Embryonic facial prominence (tissue), 1 donor: ENCODE measurements around the gene RPP40.
"Not testable (repeated sequence)": the region's sequence is repeated elsewhere in the genome, so short reads cannot be mapped to it uniquely, and the experiment has no call there.

ENCODE experiments used
- DNase-seq: peaks from one replicate; pipeline ENCODE4 v3.0.0-alpha.2; 2016; ENCODE audit errors: extremely low spot score

The RPP40 gene

DNA sequence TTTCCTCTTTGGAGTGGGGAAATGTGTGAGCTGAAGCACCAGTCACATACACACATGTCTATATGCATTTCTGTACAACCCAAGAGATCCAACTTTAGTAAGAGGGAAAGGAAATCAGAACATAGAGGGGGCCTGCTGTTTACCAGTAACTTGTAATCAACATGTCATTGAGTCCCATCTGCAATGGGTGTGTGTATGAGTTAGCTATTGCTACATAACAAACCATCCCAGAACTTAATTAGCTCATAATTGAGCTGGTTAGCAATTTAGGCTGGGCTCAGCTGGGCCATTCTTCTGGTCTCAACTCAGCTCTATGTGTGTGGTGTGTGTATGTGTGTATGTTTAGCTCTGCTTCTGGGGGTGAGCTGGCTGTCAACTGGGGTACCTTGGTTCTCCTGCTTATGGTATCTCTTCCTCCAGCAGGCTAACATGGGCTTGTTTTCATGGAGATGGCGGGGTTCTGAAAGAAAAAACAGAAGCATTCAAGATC is 10.3 kb upstream of the RPP40 start:
- no peak for DNase-seq

DNA sequence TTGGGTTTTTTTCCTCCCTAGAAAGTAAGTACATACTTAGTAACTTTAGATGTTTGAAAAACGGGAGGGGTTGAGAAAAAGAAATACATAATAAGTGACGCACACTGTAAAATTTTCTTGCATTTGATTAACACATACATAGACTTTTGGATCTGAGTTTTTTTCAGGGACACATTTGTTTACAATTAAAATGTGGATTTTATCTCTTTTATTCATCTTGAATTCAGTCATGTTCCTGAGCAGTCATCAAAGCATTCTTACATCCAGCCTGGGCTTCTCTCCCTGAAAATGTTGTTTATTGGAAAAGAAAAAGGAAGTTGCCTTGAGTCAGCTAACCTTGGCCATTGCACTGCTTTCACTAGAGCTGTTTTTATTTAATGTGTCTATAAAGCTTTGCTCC is 8.7 kb upstream of the RPP40 start:
- DNase-seq: no peak

DNA sequence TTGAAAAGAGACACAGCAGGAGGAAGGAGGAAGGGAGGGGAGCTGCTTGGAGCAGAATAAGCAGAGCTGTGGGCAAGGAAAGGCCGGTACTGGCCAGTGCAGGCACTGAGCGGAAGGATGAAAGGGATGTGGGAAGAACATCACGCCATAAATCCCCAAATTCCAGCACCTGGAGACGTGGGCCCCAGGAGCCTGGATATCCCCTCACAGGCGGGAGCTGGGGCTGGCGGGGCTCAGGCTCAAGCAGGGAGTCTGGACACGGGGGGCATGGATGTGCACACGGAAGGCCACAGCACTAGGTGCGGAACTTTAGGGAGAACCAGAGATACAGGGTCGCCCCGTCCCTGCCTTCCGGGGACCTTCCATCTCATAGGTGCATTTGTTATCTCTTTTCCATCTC is 7.5 kb upstream of the RPP40 start:
- no peak for DNase-seq

DNA sequence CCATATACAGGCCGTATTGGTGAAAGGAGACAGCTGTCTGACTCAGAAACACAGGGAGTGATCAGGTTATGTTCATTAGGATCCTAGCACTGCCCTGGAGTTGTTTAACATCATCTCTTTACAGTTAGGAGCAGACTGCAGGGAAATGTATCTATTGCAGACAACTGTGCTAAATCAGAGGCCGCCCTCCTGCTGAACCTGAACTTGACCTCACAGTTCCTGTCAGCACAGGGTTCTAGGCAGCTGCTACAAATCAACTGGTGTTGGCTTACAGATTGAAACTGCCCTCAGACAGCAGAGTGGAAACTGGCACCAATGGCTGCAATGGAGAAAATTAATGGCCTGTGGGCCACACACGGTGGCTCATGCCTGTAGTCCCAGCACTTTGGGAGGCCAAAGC is 3.7 kb upstream of the RPP40 start:
- DNase-seq: no peak

DNA sequence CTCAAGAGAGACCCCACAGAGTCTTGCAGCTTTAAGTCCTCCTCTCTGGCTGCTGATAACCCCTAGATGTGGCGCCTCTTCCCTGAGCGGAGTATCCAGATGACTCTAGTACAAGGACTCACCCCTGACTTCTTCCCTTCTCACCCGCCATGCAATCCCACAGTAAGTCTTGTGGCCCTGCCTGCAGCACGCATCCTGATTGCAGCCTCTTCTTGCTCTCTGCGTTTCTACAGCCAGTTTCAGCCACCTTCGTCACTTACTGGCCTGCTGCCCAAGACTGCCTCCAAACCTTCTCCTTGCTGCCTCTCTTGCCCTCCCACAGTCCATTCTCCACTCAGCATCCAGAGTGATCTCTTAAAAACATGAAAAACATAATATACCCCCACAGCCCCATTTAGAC is 2.4 kb upstream of the RPP40 start:
- no peak for DNase-seq

DNA sequence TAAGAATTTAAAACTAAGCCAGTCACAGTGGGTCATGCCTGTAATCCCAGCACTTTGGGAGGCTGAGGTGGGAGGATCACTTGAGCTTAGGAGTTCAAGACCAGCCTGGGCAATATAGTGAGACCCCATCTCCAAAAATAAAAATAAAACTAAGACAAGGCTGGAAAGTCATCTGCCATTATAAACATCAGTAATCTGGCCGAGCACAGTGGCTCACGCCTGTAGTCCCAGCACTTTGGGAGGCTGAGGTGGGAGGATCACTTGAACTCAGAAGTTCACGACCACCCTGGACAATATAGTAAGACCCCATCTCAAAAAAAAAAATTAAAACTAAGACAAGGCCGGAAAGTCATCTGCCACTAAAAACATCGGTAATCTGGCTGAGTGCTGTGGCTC is 1.2 kb upstream of the RPP40 start:
- DNase-seq: not testable (repeated sequence)

DNA sequence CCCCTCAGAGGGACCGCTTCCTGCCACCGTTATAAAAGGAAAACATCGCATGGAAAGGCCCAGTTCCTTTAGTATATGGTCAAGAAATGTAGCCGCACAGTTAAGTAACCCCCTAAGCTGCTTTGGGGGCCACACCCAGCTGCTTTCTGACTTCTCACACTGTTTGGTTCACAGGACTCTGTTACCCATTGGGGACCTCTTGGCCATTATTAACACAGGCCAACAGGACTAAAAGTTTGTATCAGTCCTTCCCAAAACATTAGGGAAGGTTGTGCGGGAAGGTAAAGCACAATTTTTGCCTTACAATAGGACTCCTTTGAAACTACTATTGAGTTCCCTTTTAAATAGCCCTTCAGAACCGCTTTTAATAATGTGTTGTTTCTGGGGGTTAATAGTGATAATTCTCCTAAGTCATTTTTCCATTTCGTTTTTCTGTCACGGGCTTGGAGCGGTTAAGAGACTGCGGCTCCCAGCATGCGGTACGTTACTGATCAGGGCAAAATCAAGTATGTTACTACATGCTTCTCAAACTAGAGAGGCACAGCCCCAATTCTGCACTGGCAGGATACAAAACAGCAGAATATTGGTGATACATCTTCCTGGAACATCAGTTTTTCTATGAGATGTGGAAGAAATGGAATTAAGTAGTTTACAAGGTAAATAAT is 668 bp upstream of the RPP40 start:
- DNase-seq: no peak

DNA sequence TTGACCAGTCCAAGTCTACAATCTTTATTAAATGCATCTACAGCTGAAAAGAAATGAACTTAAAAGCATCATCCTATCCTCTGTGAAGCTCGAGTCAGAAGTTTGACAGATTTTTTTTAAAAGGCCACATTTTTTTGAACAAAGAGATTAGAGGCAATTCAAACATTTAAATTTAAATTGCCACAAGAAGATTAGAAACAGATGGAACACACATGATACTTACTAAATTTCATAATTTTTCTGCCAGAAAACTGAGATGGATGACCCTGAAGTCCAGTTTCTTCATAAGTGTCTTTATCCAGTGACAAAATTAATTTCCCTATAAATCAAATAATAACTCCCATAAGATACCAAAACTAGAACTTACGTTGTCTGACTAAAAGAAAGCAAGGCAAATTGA is 4.3 kb downstream of the RPP40 start:
- no peak for DNase-seq

DNA sequence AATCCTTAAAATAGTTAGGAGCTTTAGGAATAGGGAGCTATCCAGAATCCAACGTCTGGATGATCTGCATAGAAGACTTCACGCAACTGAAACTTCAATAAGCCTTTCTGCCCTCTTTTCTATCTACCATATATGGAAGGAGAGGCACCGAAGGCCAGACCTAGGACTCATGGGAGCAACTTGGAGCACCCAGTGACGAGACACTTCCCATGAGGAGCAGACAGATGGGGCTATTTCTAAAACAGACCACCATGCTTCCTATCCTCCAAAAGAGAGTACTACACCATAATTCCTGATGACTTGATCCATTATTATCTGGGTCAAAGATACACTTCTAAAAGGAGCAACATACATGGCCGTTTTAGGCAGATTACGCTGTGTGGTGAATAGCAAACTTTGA is 6.0 kb downstream of the RPP40 start:
- no peak for DNase-seq

DNA sequence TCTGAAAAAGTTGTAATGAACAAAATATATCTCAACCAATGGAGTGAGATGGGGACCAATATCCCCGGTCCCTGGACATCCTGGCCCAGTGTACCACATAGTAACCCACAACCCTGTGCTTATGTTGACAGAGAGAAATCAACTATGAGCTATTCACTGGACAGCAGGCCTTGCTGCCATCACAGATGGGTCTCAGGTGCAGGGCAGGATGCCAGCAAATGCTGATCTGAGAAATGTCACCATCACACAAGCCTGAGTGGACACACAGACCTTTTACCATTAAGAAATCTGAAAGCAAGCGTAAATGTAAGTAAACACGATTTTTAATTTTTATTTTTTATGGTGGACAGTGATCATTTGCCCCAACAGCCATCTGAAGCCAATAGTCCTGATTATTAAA is 9.1 kb downstream of the RPP40 start:
- DNase-seq: no peak

DNA sequence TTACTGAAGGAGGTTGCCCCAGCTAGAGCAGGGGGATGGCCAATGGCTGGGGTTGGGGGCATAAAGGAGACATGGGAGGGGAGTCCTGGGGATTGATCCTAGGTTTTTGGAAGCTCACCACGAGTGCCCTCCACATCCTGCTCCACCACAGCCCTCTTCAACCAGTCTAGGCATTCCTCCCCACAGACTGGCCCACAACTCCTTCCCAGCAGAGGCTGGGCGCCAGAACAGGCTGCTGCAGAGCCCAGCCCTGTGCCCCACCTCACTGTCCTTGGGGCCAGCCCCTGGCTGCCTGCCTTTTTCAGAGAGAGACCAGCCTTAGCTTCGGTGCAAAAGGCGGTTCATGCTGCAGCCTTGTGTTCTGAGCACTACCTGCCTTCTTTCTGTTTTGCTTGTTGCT is 16.4 kb downstream of the RPP40 start:
- no peak for DNase-seq

DNA sequence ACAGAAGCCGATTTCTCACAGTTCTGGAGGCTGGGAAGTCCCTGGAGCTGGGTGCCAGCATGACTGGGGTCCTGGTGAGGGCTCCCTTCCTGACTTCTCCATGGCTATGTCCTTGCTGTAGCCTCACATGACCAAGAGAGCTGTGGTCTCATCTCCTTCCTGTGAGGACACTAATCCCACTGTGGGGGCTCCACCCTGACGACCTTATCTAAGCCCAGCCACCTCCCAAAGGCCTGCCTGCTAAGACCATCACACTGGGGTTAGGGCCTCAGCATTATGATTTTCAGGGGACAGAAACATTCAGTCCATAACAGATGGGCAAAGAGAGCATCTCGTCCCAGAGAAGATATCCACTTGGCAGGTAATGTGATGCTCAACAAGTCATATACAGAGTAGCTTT is 16.8 kb downstream of the RPP40 start:
- DNase-seq: no peak

DNA sequence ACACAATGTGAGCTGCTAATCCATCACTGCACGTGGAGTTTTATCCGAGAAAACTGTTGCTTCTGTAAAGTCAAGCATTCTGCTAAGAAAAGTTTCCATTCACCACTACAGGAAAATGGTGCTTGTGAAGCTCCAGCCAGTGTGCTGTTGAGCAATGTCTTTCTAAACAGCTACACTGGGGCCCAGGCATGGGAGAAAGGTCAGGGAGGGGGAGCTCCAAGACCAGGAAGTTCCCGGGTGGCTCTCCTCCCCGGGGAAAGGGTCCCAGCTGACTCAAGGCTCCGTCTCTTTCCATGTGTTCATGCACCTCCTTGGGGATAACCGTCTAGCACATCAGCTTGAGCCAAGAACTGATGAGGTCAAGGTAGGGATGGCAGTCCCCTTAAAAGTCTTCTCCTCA is 20.5 kb downstream of the RPP40 start:
- DNase-seq: no peak

DNA sequence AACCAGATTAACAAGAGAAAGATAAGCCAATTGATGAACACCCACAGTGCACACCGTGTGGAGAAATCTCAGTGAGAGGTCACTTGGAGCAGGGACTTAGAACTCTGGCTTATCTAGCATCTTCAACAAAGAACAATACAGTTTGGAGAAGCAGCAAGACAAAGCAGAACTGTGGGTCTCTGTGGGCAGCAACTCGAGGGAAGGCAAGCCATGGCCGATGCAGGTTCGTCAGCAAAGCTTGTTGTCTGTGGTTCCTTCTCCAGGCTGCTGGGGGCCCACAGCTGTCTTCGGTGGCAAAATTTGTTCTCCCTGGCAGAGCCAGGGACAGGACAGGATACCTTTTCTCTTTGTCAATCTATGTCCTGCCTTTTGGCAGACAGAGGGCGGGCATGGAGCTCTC is 22.1 kb downstream of the RPP40 start:
- DNase-seq: no peak

DNA sequence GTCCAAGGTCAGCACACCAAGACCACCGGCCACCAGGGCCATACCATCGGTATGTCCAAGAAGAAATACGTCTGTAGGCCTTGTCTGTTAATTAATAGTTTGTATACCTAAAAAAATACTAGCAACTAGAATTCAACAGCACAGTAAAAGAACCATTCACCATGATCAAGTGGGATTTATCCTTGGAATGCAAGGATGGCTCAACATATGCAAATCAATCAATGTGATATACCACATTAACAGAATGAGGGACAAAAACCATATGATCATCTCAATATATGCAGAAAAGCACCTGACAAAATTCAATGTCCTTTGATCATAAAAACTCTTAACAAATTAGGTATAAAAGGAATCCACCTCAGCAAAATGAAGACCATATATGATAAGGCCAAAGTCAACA is 24.4 kb downstream of the RPP40 start:
- no peak for DNase-seq

DNA sequence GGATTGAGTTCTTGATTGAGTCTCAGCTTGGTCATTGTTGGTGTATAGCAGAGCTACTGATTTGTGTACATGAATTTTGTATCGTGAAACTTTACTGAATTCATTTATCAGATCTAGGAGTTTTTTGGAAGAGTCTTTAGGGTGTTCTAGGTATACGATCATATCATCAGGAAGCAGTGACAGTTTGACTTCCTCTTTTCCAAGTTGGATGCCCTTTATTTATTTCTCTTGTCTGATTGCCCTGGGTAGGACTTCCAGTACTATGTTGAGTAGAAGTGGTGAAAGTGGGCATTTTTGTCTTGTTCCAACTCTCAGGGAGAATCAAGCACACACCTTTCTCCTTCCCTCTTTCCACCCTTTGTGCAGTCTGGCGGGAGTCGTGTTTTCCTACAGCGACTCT is 26.4 kb downstream of the RPP40 start:
- no peak for DNase-seq

DNA sequence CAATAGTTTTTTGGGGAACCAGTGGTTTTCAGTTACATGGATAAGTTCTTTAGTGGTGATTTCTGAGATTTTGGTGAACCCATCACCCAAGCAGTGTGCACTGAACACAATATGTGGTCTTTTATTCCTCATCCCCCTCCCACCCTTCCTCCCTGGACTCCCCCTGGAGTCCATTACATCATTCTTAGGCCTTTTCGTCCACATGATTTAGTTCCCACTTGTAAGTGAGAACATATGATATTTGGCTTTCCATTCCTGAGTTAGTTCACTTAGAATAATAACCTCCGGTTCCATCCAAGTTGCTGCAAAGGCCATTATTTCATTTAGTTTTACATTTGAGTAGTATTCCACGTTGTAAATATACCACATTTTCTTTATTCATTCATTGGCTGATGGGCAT is 28.3 kb downstream of the RPP40 start:
- no peak for DNase-seq

DNA sequence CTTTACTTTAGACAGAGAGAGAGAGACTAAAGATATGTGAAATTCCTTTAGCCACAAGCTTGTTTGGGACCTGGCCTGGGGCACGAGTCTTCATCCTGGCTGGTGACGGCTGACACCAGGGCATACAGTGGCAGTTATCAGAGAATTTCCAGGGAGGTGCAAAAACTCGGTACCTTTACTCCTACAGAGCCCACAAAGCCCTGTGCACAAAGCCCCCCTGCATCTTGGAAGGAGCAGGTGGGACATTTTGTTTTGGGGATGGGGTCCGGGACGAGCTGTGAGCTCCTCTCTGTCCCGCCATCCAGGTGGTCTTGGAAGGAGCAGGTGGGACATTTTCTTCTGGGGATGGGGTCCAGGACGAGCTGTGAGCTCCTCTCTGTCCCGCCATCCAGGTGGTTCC is 28.9 kb downstream of the RPP40 start:
- no peak for DNase-seq

DNA sequence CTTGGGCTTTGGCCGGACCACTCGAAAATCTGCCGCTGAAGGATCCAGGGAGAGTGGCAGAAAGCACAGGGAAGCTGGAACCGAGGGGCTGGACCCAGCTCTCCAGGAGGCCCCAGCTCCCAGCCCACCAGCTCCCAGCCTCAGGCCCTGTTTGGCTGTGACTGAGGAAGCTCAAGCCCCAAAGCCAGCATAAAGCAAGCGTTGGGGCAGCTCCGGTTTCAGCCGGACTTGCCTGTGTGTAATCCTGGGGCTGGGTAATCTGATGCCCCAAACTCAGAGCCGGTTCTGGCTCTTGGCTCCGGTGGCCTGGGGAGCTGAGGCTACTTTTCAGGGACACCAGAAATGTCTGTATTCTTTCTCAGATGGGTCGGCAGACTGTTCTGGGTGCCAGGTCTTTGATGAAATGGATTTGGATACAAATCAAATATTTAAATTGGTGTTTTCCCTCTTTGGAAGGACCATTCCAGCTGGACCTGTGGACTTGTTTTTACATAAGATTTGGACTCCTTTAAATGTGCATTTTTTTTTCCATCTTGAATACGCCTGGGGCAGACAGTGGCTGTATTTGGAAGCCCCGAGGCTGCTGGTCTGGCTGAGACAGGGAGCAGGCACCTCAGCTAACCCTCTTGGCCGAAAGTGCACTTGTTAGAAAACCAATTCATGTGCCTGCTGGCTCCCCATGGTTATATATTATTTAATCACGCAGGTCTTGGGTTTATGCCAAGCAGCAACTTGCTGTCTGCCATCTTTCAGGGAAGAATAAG is 29.7 kb downstream of the RPP40 start:
- DNase-seq: no peak

DNA sequence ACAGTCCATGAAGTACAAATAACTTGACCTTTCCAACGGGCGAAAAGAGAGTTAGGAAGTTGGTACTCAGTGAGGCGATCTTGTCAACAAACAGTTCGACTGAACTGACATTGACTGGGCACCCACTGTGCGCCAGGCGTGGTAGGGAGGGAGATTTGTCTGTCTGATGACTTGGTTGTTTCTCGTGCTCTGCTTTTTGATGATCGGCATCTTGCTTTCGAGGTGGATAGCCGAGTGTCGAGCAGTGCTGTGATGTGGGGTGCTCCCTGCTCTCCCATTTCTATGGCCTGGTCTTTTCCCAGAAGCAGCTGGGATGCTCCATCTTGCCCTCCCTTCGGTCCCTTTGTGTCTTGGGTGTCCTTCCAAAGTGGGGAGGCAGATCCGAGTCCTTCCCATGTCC is 30.4 kb downstream of the RPP40 start:
- DNase-seq: no peak

DNA sequence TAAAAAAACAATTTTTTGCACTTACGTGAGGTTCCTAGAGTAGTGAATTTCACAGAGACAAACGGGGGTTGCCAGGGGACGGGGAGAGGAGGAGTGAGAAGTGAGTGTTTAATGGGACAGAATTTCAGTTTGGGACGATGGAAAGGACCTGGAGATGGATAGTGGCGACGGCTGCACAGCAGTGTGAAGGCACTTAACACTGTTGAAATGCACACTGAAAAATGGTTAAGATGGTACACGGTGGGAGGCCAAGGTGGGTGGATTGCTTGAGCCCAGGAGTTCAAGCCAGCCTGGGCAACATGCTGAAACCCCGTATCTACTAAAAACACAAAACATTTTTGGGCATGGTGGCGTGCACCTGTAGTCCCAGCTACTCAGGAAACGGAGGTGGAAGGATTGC is 31.4 kb downstream of the RPP40 start:
- no peak for DNase-seq

DNA sequence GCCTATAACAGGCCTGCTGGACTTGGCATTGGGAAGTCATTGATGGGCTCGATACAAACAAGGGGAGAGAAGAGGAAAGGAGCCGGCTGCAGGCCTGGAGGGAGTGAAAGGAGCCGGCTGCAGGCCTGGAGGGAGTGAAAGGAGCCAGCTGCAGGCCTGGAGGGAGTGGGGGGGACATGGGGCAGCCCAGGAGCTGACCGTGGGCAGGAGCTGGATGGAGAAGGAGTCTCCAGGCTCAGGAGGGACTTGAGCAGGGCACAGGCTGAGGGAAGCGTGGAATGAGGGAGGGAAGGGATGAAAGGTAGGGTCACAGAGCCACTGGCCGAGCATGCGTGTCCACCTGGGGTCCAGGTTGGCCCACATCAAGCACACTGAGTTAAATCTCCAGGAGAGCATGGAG is 32.0 kb downstream of the RPP40 start:
- no peak for DNase-seq

DNA sequence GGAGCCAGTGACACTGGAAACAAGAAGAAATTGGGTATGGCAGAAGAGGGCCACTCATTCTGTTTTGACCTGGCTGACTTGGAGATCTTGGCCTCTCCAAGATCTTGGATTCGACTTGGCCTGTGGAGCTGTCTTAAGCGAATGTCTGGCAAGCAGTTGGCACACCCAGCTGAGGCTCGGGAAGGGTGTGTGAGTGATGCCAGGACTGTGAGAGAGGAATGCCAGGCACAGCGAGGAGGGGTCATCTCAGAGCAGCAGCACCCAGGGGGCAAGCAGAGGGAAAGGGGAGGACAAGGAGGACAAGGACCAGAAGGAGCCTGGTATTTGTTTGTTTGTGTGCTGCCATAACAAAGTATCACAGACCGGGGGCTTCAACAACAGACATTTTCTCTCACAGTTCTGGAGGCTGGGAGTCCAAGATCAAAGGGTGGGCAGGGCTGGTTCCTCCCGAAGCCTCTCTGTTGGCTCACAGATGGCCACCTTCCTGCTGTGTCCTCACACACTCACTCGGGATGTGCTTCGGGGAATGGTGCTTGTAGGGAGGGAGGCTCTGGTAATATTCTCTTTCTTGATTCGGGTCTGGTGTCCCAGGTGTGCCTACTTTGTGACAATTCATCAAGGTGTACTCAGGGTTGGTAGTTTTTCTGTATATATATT is 33.0 kb downstream of the RPP40 start:
- no peak for DNase-seq
